Activated CD4-positive, alpha-beta T cell treated with anti-CD3 and anti-CD28 coated beads, Interleukin-2, amount 50 U/mL, for 1 hour (primary cell): ENCODE data around the gene NCKAP1.

ENCODE experiments used
- DNase-seq: peaks from one replicate; pipeline ENCODE4 v3.0.0-alpha.2; 2020

NCKAP1 gene

DNA sequence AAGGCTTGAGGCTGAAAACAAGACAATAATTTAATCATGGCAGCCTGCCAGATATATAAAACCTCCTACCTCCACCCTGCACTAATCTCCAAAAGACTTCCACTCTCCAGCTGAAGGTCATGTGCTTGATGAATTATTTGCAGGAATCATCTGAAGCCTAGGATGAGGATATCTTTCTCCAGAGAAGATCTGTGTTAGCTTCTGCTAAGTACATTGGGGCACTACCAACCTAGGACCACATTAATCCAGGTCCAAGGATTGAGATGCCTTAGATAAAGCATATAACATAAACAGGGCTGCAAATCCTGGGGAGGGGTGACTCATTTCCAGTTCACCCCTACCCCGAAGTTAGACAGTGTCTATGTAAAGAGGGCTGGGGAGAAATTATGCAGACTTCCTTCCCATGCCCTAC, 91.3 kb downstream of the NCKAP1 start:
- no peak for DNase-seq

DNA sequence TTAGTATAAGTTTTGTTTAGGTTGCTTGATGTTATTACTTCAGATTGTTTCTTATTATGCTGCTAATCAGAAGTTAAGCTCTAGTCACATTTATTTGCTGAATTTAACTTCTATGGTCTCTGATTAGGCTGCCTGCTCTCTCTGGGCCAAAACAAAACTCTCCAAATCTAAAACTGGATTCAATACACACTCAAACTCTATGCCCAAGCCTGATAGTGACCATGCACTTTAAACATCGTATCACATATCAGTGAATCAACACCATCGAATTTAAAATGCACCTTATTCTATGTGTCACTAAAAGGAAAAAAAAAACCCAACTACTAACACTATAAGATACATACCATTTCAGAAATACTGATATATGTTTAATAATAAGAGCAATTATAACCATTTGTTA, 94.9 kb downstream of the NCKAP1 start:
- DNase-seq, result no peak

DNA sequence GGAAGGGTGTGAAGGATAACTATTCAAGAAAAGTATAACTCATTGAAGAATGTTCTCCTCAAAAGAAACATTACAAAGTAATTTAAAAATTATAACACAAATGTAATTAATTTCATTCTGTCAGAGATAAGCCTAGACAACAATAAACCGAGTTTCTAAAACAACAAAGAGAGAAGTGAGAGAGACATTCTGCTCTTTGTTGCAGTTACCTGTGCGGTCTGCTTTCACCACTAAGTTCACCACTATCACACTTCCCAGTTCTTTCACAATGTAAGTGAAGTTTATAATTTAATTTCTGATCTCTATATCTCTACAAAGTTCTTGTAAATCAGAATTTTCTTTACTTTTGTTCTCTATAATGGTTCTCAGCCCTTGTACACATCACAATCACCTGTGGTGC, 95.5 kb downstream of the NCKAP1 start:
- no peak for DNase-seq

DNA sequence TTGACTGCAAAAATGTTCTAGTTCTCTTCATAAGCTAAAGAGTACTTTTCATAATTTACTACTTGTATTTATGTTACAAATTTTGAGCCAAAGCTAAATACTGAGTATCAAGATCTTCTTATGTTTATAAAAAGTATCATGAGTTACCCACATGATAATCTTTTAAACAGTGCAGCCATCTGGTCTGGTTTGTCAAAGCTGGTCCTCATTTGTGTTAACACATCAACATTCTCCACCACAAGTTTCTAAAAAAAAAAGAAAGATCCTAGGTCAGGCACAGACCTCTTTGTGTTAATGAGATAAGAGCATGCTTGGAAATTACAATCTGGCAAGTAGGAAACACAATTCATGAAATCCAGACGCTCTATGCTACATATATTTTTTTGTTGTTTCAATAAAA, 96.3 kb downstream of the NCKAP1 start:
- DNase-seq, result no peak

DNA sequence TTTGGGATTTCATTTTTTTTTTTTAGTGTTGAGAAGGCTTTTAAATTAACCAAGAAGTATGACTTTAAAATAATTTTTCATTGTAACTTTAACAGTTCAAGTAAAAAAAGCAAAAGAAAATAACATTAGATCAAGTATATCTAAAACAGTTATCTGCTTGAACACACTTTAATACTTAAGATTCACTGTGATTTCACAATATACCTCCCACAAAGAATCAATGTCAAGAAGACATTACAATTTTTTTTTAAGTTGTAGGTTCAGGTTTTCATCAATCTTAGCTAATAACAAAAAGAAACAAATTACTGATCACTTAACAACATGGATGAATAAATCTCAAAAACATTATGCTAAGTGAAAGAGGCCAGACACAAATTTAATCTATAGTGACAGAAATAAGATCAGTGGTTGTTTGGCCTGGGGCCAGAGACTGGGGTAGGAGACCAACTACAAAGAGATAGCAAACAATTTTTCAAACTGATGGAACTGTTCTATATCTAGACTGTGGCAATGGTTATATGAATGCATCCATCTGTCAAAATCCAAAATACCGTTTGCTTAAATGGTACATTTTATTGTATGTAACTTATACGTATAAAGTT, 97.0 kb downstream of the NCKAP1 start:
- no peak for DNase-seq

DNA sequence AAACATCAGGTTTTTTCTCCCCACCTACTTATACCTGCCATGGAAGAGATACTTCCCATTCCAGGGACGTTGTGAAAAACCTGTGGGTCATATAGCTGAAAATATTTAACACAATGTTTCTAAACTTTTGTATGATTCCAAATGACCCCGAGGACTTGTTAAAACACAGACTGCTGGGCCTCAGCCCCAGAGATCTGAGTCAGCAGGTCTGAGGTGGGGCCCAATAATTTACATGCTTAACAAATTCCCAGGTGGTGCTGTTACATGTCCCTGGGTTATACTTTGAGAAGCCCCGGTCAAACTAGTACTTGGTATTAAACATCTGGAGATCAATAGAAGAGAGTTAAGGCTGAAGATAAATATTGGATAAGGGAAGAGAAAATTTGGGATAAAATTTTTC, 100.4 kb downstream of the NCKAP1 start:
- no peak for DNase-seq

DNA sequence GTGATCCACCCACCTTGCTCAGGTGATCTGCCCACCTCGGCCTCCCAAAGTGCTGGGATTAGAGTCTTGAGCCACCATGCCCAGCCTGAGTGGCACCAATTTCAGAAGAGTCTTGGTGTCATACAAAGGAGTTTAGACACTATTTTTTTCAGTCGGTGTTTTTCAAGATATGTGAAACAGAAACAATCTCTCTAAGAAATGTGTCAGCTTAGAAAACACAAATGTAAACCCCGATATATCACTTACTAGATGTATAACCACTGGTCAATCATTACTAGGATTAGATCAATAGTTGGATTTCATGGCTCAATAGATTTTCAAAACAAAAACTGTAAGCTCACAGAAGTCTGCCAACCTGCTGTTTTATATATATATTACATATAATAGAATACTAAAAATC, 104.6 kb downstream of the NCKAP1 start:
- no peak for DNase-seq

DNA sequence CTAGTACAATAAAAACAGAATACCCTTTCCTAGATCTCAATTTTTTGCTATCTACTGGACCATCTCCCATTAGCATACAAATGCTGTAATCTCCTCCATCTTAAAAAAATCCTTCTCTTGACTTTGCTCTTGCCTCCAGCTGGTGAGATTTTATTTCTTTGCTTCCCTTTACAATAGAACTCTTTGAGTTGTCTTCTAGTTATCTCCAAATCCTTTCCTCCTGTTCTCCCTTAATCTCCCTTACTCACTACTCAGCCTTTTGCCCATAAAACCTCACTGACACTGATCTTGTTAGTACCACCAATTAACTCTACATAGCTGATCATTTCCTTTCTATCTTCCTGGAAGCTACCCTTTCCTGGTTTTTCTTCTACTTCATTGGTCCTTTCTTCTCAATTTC, 108.3 kb downstream of the NCKAP1 start:
- no peak for DNase-seq

DNA sequence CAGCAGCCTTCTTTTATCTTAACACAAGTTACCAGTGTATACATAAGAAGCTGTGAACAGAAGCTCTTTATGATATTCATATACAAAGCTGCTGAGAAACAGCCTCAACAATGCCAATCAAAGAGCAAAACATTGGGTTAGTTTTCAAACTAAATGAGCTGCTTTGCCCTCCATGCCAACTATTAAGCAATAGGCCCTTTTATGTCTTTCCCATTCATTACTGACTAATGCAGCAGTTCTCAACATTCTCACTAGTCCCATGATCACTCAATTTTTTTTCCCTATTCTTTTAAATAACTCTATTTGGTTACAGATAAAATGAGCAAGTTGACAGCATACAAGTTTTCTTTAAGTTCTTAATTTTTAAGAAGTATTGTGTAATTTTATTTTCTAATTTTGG, 114.0 kb downstream of the NCKAP1 start:
- no peak for DNase-seq

DNA sequence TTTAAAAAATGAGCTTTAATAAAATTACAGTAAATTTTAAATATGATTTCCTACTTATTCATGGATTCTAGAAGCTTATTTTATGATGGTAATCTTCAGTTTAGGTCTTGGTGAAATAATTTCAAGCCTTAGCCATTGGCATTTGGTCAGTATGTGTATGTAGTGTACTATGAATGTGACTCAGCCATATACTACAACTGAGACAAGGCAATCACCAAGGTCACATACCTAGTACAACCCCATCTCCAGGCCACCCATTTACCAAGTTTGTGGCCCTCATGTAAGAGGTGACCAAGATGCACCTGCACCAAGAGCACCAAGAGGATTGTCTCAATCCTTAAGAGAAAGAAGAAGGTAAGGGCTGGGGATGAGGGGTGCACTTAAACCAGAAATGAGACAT, 117.0 kb downstream of the NCKAP1 start:
- DNase-seq, result no peak

DNA sequence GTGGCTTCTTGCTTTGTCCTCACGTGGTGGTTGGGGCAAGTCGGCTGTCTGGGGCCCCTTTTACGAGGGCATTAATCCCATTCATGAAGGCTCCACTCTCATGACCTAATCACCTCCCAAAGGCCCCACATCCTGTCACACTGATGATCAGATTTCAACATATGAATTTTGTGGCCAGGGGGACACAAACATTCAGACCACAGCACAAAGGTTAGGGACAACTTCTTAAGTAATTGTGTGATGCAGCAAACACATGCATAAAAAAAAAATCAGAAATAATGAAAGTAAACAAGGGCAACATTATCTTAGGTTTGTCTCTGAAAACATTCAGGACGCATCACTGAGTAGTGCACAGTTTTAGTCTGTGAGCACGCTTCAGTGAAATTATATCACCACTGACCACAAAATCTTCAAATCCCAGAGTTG, 117.6 kb downstream of the NCKAP1 start:
- no peak for DNase-seq

DNA sequence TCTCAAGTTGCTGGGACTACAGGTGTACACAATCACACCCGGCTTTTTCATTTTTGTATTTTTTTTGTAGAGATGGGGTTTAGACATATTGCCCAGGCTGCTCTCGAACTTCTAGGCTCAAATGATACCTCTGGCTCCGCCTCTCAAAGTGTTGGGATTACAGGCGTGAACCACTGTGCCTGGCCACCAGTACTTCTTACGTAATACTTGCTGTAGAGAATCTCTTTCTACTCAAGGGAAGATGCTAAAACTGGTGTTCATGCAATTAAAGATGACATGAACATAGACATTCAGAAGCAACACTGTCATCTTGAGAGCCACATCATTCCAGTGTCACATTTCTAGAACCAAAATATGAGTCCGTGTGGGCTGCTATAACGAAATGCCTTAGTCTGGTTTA, 118.2 kb downstream of the NCKAP1 start:
- DNase-seq, result no peak

DNA sequence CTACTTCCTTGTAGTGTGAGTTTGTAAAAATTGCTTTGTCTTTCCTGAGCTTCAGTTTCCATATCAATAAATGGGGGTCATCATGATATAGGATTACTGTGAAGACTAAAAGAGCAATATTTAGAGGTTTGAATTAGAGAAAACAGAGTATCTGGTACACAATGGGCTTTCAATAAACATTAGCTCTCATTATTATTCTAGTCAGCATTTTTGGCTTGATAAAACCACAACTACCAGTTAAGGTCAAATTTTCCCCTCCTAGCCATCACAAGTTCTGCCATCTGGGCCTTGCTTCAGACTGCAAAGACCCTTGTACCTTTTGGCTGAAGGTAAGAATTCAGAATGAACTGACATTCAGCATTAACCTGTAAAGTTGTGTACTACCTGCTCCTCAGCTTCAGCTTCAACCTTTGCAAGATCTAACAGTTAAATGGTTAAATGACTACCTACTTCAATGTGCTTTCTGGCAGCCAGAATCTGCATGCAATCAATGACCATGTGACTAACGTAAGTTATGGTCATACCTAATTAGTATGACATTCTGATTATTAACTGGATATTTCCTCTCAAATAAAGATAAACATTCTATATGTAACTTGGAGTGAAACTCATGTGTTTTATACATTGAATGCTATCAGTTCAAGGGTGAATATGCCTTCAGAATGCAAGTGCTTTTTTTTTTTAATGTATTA, 119.2 kb downstream of the NCKAP1 start:
- no peak for DNase-seq

DNA sequence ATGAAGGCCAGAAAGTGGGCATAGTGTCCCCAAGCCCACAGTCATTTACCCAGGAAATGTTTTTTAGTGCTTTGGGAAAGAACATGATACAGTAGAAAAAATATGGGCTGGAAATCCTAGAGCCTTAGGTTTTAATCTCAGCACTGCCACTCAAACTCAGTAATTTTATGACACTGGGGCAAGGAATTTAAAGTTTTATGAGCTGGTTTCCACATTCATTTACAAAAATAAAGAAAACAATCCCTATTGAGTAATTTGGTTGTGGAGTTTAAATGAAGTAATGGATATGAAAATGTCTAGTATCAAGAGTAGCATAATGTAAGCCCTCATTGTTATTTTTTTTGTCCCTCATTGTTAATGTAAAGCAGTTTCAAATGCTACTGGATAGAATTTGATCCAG, 120.3 kb downstream of the NCKAP1 start:
- DNase-seq, result no peak

DNA sequence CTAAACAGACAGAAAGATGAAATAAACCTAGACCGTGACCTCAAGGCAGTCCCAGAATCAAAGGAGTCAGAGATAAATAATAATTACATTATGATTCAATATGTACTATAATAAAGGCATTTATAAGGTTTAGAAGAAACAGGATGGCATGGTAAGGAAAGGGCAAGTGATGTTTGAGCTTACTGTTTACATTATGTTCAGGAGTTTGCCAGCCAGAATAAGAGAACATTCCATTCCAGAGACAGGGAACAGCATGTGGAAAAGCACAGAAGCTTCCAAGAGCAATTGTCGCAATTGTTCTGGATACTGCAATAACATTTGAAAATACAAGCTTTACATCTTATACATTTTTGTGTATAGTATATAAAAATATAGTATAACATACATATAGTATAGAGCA, 121.8 kb downstream of the NCKAP1 start:
- no peak for DNase-seq

DNA sequence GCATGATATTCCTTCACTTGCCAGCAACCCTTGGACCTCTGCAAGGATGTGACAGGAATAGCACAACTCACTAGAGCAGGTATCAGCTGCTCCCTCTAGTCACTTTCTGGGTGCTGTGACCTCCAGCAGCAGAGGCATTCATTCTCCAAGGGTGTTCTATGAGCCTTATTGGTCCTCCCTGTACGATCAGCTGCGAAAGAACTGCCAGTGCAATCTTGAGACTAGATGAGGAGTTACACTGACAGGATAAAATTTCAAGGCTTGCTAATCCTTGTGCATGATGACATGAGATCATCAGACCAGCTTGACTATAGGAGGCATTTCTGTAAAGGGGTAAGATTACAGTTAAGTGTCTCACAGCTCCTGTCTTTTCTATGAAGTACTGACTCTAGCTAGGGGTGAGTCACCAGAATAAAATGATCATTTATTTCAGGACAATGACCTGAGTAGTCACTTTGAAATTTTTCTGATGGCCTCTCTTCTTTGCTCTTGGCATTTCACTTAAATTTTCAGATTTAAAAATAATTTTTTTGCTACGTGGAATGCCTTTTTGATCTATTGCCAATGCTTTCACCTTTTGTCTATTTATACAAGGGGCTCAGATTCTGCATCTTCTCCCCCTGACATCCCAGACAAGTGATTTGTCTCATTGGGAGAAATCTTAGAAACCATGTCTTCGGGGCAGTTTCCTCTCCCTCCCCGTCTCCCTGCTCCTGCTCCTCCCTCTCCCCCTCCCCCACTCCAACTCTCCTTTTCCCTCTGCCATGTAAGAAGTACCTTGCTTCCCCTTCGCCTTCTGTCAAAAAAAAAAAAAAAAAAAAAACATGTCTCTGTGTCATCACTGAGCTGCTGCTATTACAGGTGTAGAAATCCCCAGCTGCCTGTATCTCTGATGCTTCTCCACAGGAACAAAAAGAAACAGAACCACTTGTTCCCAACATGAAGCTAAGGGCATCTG, 122.6 kb downstream of the NCKAP1 start:
- no peak for DNase-seq

DNA sequence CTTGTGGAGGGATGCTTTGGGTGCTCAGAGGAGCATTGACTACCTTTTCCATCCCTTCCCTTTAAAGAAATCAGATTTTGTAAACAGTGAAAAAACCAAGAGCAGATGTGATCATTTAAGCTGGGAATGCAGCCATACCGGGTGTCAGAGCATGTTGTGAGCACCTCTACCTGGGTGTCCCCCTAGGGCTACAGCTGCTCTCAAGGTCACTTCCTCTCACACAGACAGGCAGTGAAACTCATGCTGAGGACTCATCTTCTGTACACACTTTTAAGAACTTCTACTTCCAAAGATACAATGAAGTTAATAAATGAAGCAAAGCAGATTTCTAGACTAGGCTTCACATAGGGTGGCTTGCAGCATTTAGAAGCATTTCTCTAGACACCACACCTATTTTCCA, 123.4 kb downstream of the NCKAP1 start:
- DNase-seq, result no peak

DNA sequence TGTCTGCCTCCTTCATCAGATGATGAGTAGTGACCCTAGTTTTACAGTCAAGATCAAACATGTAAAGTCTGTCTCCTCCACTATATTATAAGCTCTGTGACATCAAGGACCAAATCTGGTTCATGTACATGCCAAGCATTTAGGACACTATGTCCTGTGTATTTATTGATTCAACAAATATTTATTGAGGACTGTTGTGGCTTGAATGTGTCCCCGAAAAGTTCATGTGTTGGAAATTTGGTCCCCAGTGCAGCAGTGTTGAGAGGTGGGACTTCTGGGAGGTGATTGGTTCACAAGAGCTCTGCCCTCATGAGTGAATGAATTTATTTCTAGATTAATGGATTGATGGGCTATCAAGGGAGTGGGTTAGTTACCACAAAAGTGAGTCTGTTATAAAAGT, 125.2 kb downstream of the NCKAP1 start:
- no peak for DNase-seq

DNA sequence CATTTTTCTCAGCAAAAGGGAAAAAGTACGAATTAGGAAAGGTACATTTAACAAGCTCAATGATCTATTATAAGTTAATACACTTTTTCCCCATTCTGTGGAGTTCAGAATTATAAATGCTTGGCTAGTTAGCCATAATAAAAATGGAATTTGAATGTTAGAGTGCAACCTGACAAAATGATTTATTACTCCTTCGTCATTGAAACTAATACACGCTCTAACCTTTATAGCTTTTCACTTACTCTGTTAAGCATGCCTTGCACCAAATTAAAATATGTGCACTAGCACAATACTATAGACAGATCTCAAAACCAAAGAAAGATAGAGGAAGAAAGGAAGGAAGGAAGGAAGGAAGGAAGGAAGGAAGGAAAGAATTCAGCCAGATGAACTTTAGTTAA, 125.7 kb downstream of the NCKAP1 start:
- DNase-seq, result no peak

DNA sequence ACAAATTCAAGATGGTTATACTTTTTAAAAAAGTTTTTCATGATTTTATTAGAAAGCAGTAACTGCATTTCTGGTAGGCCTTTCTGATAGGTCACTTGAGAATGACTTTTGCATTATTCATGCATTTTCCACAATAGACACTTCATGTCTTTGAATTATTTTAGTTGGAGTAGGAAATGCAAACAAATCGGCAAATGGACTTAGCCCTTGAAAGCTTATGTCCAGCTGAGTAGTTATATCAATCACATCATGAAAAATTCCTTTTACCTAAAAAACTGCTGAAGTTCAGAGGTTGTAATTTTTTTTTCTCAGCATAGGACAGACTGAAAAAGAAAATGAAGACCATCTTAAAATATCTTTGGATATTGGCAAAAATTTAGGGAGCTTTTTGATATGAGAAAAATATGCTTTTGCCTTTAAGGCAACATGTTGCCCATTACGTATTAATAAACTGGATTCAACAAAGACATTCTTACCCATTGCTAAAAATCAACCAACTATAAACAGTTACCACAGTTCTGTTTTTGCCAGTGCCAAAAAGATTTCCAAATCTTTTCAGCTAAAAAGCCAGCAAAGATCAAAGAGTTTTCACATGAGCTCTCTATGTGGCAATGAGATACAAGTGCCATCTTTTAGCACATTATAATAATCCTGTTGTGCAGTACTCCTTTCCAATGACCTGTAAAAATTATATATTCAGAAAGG, 126.3 kb downstream of the NCKAP1 start:
- no peak for DNase-seq

DNA sequence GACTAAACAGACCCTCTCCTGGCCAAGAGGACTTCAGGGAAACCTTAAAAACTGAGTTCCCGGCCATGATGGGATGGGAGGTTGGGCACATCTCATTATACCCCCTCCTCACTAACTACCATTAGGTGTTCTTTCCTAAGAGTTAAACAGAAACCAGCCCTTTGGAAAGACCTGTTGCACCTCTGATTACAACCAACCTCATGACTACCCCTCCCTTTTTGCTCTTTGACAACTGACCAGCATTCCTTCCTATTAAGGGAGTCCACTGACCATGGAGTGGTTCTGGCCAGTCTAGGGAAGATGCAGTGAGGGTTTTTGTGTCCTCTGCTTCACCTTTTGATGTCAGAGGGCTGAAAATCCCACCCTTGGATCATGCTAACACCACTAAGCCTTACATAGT, 127.3 kb downstream of the NCKAP1 start:
- DNase-seq, result no peak

DNA sequence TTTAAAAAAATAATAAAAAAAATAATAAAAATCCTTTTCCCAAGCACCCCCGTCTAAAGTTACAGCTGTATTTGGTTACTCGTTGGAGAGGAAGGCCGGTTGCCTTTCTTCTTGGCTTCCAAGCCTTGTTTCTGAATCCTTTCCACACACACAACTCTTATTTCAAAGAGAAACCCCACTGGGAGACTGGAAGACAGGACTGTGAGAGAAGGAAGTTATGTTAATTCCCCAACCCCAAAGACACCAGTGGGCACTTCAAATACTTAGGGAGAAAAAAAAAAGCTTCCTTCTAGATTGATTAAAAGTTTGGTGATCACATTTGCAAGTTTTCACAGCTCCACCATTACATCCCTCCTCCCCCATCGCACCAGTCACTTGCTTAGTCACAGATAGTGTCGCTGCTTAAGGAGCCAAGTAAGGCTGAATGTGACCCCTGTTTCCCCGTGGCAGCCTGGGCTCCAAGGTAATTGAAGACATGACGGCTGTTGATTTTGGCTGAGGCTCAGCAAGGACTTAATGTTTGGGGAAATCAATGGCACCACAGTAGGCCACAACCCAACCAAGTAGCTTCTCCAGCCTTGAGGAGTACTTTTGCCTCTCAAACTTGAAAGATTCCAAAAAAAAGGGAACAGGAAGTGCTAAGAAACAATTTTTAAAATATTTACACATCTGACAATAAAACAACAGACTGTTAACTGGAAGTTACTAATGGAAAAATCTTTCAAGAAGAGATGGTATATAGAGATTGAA, 131.0 kb downstream of the NCKAP1 start:
- no peak for DNase-seq

DNA sequence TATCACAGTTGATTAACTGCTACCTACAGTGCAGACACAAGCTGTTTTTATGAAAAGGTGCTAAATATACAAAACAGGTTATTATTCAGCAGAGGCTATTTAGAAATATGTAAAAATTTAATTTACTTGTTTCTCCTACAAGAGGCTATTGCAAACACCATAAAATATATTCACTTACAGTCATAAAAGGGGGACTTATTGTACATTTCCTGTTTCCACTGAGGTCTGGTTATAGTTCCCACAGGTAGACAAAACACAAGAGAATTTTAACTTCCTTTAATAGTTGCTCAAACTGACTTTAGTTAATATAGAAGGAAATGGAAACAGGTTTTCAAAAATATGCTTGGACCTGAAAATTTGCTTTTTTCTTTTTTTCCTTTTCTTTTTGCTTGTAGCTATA, 131.8 kb downstream of the NCKAP1 start:
- DNase-seq, result no peak
